Measurements from ENCODE around the gene IL1RAPL1.
A peak's percentile ranks its signal among the peaks of the same experiment; 100 is the strongest.
"Not testable (repeated sequence)": the region's sequence is repeated elsewhere in the genome, so short reads cannot be mapped to it uniquely, and the experiment has no call there.

The IL1RAPL1 gene

GRCh38 chrX:28626515-28626914 is 39.3 kb downstream of the IL1RAPL1 start:
- no peak for DNase-seq (ENCODE audit: low read depth, low spot score)

- DNase-seq (ENCODE audit: low read depth, low spot score), result no peak
These were observed 40.9 kb downstream of the IL1RAPL1 start for GRCh38 chrX:28628120-28628519.

- DNase-seq (ENCODE audit: low read depth, low spot score), result peak; percentile 19
These were observed 51.5 kb downstream of the IL1RAPL1 start for GRCh38 chrX:28638775-28639174.

- DNase-seq (ENCODE audit: low read depth, low spot score), result peak; percentile 41
These were observed 52.2 kb downstream of the IL1RAPL1 start for GRCh38 chrX:28639451-28639850.

- no peak for DNase-seq (ENCODE audit: low read depth, low spot score)
These were observed 62.3 kb downstream of the IL1RAPL1 start for GRCh38 chrX:28649541-28649940.

GRCh38 chrX:28651186-28651585 is 63.9 kb downstream of the IL1RAPL1 start:
- DNase-seq (ENCODE audit: low read depth, low spot score), result no peak

- DNase-seq (ENCODE audit: low read depth, low spot score), result no peak
These were observed 72.0 kb downstream of the IL1RAPL1 start for GRCh38 chrX:28659269-28659668.

GRCh38 chrX:28665778-28666177 is 78.5 kb downstream of the IL1RAPL1 start:
- DNase-seq (ENCODE audit: low read depth, low spot score), result no peak

GRCh38 chrX:28668303-28668702 is 81.1 kb downstream of the IL1RAPL1 start:
- no peak for DNase-seq (ENCODE audit: low read depth, low spot score)

- DNase-seq (ENCODE audit: low read depth, low spot score), result no peak
These were observed 81.7 kb downstream of the IL1RAPL1 start for GRCh38 chrX:28668957-28669356.

- DNase-seq (ENCODE audit: low read depth, low spot score), result no peak
These were observed 82.8 kb downstream of the IL1RAPL1 start for GRCh38 chrX:28670074-28670473.

- peak; percentile 21 for DNase-seq (ENCODE audit: low read depth, low spot score)
These were observed 87.9 kb downstream of the IL1RAPL1 start for GRCh38 chrX:28675173-28675572.

- no peak for DNase-seq (ENCODE audit: low read depth, low spot score)
These were observed 105.9 kb downstream of the IL1RAPL1 start for GRCh38 chrX:28693101-28693500.

- no peak for DNase-seq (ENCODE audit: low read depth, low spot score)
These were observed 110.5 kb downstream of the IL1RAPL1 start for GRCh38 chrX:28697732-28698131.

GRCh38 chrX:28701222-28701621 is 114.0 kb downstream of the IL1RAPL1 start:
- no peak for DNase-seq (ENCODE audit: low read depth, low spot score)

- no peak for DNase-seq (ENCODE audit: low read depth, low spot score)
These were observed 119.7 kb downstream of the IL1RAPL1 start for GRCh38 chrX:28706964-28707363.

- no peak for DNase-seq (ENCODE audit: low read depth, low spot score)
These were observed 122.2 kb downstream of the IL1RAPL1 start for GRCh38 chrX:28709421-28709820.

GRCh38 chrX:28717864-28718263 is 130.6 kb downstream of the IL1RAPL1 start:
- DNase-seq (ENCODE audit: low read depth, low spot score), result no peak

GRCh38 chrX:28718450-28718849 is 131.2 kb downstream of the IL1RAPL1 start:
- no peak for DNase-seq (ENCODE audit: low read depth, low spot score)

GRCh38 chrX:28719620-28720019 is 132.4 kb downstream of the IL1RAPL1 start:
- no peak for DNase-seq (ENCODE audit: low read depth, low spot score)

- no peak for DNase-seq (ENCODE audit: low read depth, low spot score)
These were observed 165.1 kb downstream of the IL1RAPL1 start for GRCh38 chrX:28752330-28752729.

- no peak for DNase-seq (ENCODE audit: low read depth, low spot score)
These were observed 168.9 kb downstream of the IL1RAPL1 start for GRCh38 chrX:28756175-28756574.

GRCh38 chrX:28756647-28757046 is 169.4 kb downstream of the IL1RAPL1 start:
- DNase-seq (ENCODE audit: low read depth, low spot score), result peak; percentile 3

- DNase-seq (ENCODE audit: low read depth, low spot score), result no peak
These were observed 170.0 kb downstream of the IL1RAPL1 start for GRCh38 chrX:28757290-28757689.

GRCh38 chrX:28766561-28766960 is 179.3 kb downstream of the IL1RAPL1 start:
- DNase-seq (ENCODE audit: low read depth, low spot score), result not testable (repeated sequence)

Data from astrocyte of the hippocampus (primary cell).